Measurements from ENCODE around the gene GBGT1. TPM values are rescaled to one million over a fixed set of nuclear protein-coding genes. Genes with fewer than 3 reads are reported as not detected.

The GBGT1 gene
- total RNA-seq, 1 donor from 2014 or later: 15.4 TPM

GRCh38 chr9:133104718-133105460 is 58.8 kb downstream of the GBGT1 start:
- intact Hi-C loops (cut with micrococcal nuclease): loop anchor here (5.0 kb wide), 1 partner anchor 73 kb away; the partner anchor contains the start of gene GTF3C5

DNA sequence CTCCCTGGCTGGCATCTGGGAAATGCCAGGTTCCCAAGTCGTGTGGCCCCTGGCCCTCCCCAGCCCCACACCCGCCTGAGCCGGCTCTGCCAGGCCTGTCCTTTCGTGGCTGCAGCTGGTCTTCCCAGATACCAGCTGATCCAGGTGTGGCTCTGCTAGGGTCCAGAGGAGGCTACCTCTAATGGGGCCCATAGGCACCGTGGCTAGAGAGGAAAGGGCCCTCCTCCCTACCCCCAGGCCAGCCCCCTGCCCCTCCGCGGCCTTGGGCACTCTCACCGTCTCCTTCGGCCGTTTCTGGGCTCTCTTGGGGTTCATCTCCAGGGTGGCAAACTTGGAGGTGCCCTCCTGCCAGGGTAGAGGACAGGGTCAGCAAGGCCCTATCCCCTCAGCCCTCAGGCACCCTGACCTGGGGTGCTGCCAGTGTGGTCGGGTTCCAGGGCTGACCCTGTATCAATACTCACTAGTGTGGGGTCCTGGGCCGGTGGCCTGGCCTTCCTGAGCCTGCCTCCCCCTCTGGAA is 59.7 kb downstream of the GBGT1 start:
- intact Hi-C loops (cut with micrococcal nuclease): loop anchor here (1.0 to 5.0 kb wide), 2 partner anchors 40 to 72 kb away; partner anchors contain the start of gene GTF3C5

GRCh38 chr9:133103183-133103986 is 60.3 kb downstream of the GBGT1 start:
- intact Hi-C loops (cut with micrococcal nuclease): loop anchor here (1.0 to 5.0 kb wide), 2 partner anchors 41 to 71 kb away; partner anchors contain the start of gene GTF3C5

Other genes starting within 250 kb of the GBGT1 start
- 41.0 and 43.3 TPM in 2 replicates for gene TSC1, start 219.3 kb downstream of the GBGT1 start, total RNA-seq
- gene GFI1B, start 185.2 kb downstream of the GBGT1 start, total RNA-seq: not detected in 2 replicates
- gene GTF3C5, start 132.9 kb downstream of the GBGT1 start, total RNA-seq: 70.8 and 72.5 TPM in 2 replicates
- gene CEL, start 101.9 kb downstream of the GBGT1 start, total RNA-seq: 1.5 and 1.8 TPM in 2 replicates
- gene RALGDS, start 42.7 kb downstream of the GBGT1 start, total RNA-seq: 128 and 143 TPM in 2 replicates
- not detected in 2 replicates for gene OBP2B, start 45.3 kb upstream of the GBGT1 start, total RNA-seq
- 2.1 and 2.5 TPM in 2 replicates for gene ABO, start 111.3 kb upstream of the GBGT1 start, total RNA-seq
- gene SURF6, start 172.3 kb upstream of the GBGT1 start, total RNA-seq: 14.9 and 15.6 TPM in 2 replicates
- 31.4 and 32.0 TPM in 2 replicates for gene MED22, start 184.2 kb upstream of the GBGT1 start, total RNA-seq
- 1,761 and 1,774 TPM in 2 replicates for gene RPL7A, start 184.3 kb upstream of the GBGT1 start, total RNA-seq
- 40.7 and 46.9 TPM in 2 replicates for gene SURF1, start 192.6 kb upstream of the GBGT1 start, total RNA-seq
- gene SURF2, start 192.6 kb upstream of the GBGT1 start, total RNA-seq: 17.5 and 21.2 TPM in 2 replicates
- gene SURF4, start 212.1 kb upstream of the GBGT1 start, total RNA-seq: 227 and 232 TPM in 2 replicates
- gene STKLD1, start 212.5 kb upstream of the GBGT1 start, total RNA-seq: 0.39 and 1.3 TPM in 2 replicates